Omental fat pad (tissue), 4 donors: Measurements from ENCODE around the gene SGMS1. TPM values are rescaled to one million over a fixed set of nuclear protein-coding genes. Genes with fewer than 3 reads are reported as not detected.
A peak's percentile ranks its signal among the peaks of the same experiment; 100 is the strongest.

Source experiments
- ATAC-seq: fragments of 150-250 bp; one replicate; pipeline ENCODE4 v1.9.1; 2016; ENCODE audit warnings: mild to moderate bottlenecking, moderate library complexity; ENCODE audit not compliant: low FRiP score
- DNase-seq: peaks from one replicate; pipeline ENCODE4 v3.0.0-alpha.2; 2019; ENCODE audit warnings: low spot score
- CTCF ChIP-seq, 3 donors: fragments of 450-650 bp; IDR thresholded peaks; one replicate each; pipeline ENCODE4 v1.5.1; 2016 to 2017; ENCODE audit warnings: antibody characterized with exemption in 3 of 3, mild to moderate bottlenecking in 3 of 3, moderate library complexity in 2 of 3
- total RNA-seq, 4 donors: library from RNA; depleted of rRNA; stranded (reverse); fragments of >200 nt; gene quantifications; one replicate each; pipeline ENCODE4 v1.1.0, GENCODE V29; 2016

The SGMS1 gene
- total RNA-seq, 4 donors from 2014 or later: 82.5 to 136 (median 96.4) TPM

GRCh38 chr10:50641626-50642025 is 17.9 kb upstream of the SGMS1 start:
- ATAC-seq (no peak), DNase-seq (no peak)
- TF ChIP-seq CTCF (IDR thresholded peaks at IDR 0.05): no peak

- DNase-seq: no peak
- no peak for ATAC-seq
- no peak for TF ChIP-seq CTCF (IDR thresholded peaks at IDR 0.05)
Observed at GRCh38 chr10:50640238-50640637, 16.5 kb upstream of the SGMS1 start.

- DNase-seq: no peak
- TF ChIP-seq CTCF (IDR thresholded peaks at IDR 0.05): no peak
- ATAC-seq: no peak
Observed at GRCh38 chr10:50636618-50637579, 13.1 kb upstream of the SGMS1 start.

- no peak for TF ChIP-seq CTCF (IDR thresholded peaks at IDR 0.05)
- peak; percentile 64 for ATAC-seq
- no peak for DNase-seq
Observed at GRCh38 chr10:50635286-50635685, 11.5 kb upstream of the SGMS1 start.

GRCh38 chr10:50634479-50634878 is 10.7 kb upstream of the SGMS1 start:
- no peak for ATAC-seq
- DNase-seq: no peak
- TF ChIP-seq CTCF (IDR thresholded peaks at IDR 0.05): no peak

- DNase-seq (no peak), ATAC-seq (no peak)
- no peak for TF ChIP-seq CTCF (IDR thresholded peaks at IDR 0.05)
Observed at GRCh38 chr10:50631052-50631451, 7.3 kb upstream of the SGMS1 start.
